SK-N-SH (cell line): ENCODE measurements around the gene BGN. TPM values are rescaled to one million over a fixed set of nuclear protein-coding genes. Genes with fewer than 3 reads are reported as not detected.

Experiments
- CTCF ChIA-PET: fragments of 300-600, 350-600 bp; formaldehyde crosslinking; extraction: SDS; loops from one replicate; lab custom pipeline; 2021; lab: Yijun Ruan, JAX
- POLR2A ChIA-PET: fragments of 350-600 bp; sonication (Branson Sonifier 250); formaldehyde crosslinking; extraction: SDS; loops from one replicate; lab custom pipeline; 2020; ENCODE audit warnings: antibody characterized with exemption, inconsistent platforms; lab: Yijun Ruan, JAX
- DNase-seq: peaks from one replicate; pipeline ENCODE4 v3.0.0; 2012
- H2AFZ ChIP-seq: fragments of 200-600 bp; sonication (generic); 2 replicates; pipeline ENCODE4 v1.8.1; 2016; ENCODE audit warnings: antibody characterized with exemption, mild to moderate bottlenecking, low read depth
- H3F3A ChIP-seq: fragments of 200-600 bp; sonication (generic); replicated peaks from 2 replicates; pipeline ENCODE3; 2016; ENCODE audit warnings: antibody characterized with exemption, mild to moderate bottlenecking; ENCODE audit not compliant: insufficient read depth
- H3K27ac ChIP-seq, 2 experiments: fragments of 200-500 bp in 1 of 2; fragments of 200-600 bp in 1 of 2; sonication (Bioruptor generic) in 1 of 2; sonication (generic), shearing (Covaris generic) in 1 of 2; 2 replicates each; pipeline versions ENCODE4 v1.5.1 to v1.6.1; 2014 to 2016; ENCODE audit warnings: low read depth in 2 of 2, inconsistent platforms in 1 of 2, low read length in 1 of 2, mild to moderate bottlenecking in 1 of 2, mixed read lengths in 1 of 2
- H3K27me3 ChIP-seq: fragments of 200-600 bp; sonication (generic), shearing (Covaris generic); 2 replicates; pipeline ENCODE4 v1.6.1; 2016; ENCODE audit warnings: mixed run types; ENCODE audit not compliant: insufficient read depth
- H3K36me3 ChIP-seq, 2 experiments: fragments of 200-500 bp in 1 of 2; fragments of 200-600 bp in 1 of 2; sonication (Bioruptor generic) in 1 of 2; sonication (generic) in 1 of 2; replicated peaks in 1 of 2; 2 replicates each; pipeline versions ENCODE3 to v1.5.1; 2014 to 2016; ENCODE audit warnings: low read length in 1 of 2, mild to moderate bottlenecking in 1 of 2; ENCODE audit not compliant: insufficient read depth in 2 of 2, control insufficient read depth in 1 of 2
- H3K4me1 ChIP-seq, 2 experiments: fragments of 200-500 bp in 1 of 2; fragments of 200-600 bp in 1 of 2; sonication (Bioruptor generic) in 1 of 2; sonication (generic), shearing (Covaris generic) in 1 of 2; 2 replicates each; pipeline versions ENCODE4 v1.5.1 to v1.6.1; 2014 to 2016; ENCODE audit warnings: low read depth in 1 of 2, low read length in 1 of 2, mixed run types in 1 of 2; ENCODE audit not compliant: insufficient read depth in 2 of 2, control insufficient read depth in 1 of 2
- H3K4me2 ChIP-seq: fragments of 200-600 bp; sonication (generic), shearing (Covaris generic); 2 replicates; pipeline ENCODE4 v1.6.1; 2017; ENCODE audit warnings: mixed run types
- H3K4me3 ChIP-seq, 2 experiments: fragments of 200-500 bp in 1 of 2; fragments of 200-600 bp in 1 of 2; sonication (Bioruptor generic) in 1 of 2; sonication (generic), shearing (Covaris generic) in 1 of 2; 2 replicates each; pipeline versions ENCODE4 v1.5.1 to v1.8.1; 2014 to 2016; ENCODE audit warnings: low read depth in 2 of 2, inconsistent platforms in 1 of 2, low read length in 1 of 2, mild to moderate bottlenecking in 1 of 2, mixed read lengths in 1 of 2, moderate library complexity in 1 of 2
- H3K79me2 ChIP-seq: fragments of 200-600 bp; sonication (generic); 2 replicates; pipeline ENCODE4 v1.8.1; 2017; ENCODE audit warnings: mild to moderate bottlenecking; ENCODE audit not compliant: insufficient read depth
- H3K9ac ChIP-seq: fragments of 200-600 bp; sonication (generic); 2 replicates; pipeline ENCODE4 v1.6.1; 2017; ENCODE audit warnings: mixed run types
- H3K9me2 ChIP-seq: fragments of 200-600 bp; sonication (generic); 2 replicates; pipeline ENCODE4 v1.6.1; 2017; ENCODE audit warnings: mixed run types
- H3K9me3 ChIP-seq: fragments of 200-600 bp; sonication (generic); 2 replicates; pipeline ENCODE4 v1.6.1; 2017; ENCODE audit warnings: mixed run types, mild to moderate bottlenecking, moderate library complexity
- H4K20me1 ChIP-seq: fragments of 200-600 bp; sonication (generic); 2 replicates; pipeline ENCODE4 v1.6.1; 2017; ENCODE audit warnings: mild to moderate bottlenecking, mixed run types; ENCODE audit not compliant: insufficient read depth
- CHD2 ChIP-seq: fragments of 150-350 bp; IDR thresholded peaks from 2 replicates; pipeline ENCODE4 v1.6.1; 2018; ENCODE audit warnings: low read length; ENCODE audit not compliant: partially characterized antibody
- EP300 ChIP-seq, 2 experiments: IDR thresholded peaks; 2 replicates each; pipeline versions ENCODE4 v1.4.0 to v1.6.1; 2012; ENCODE audit warnings: borderline replicate concordance in 1 of 2, low read depth in 1 of 2, low read length in 1 of 2
- FOXJ3 ChIP-seq: sonication (generic); formaldehyde crosslinking; IDR thresholded peaks from 2 replicates; pipeline ENCODE4 v1.5.1; 2020; ENCODE audit warnings: mild to moderate bottlenecking, missing genetic modification reagents
- FOXM1 ChIP-seq: IDR thresholded peaks from 2 replicates; pipeline ENCODE4 v1.4.0; 2012; ENCODE audit warnings: low read depth, mild to moderate bottlenecking
- JUND ChIP-seq: IDR thresholded peaks from 2 replicates; pipeline ENCODE4 v1.4.0; 2012
- MEF2A ChIP-seq: IDR thresholded peaks from 2 replicates; pipeline ENCODE4 v1.4.0; 2012; ENCODE audit warnings: low read depth, borderline replicate concordance
- MXI1 ChIP-seq: IDR thresholded peaks from 2 replicates; pipeline ENCODE4 v1.6.1; 2012; ENCODE audit warnings: mild to moderate bottlenecking, low read depth, low read length, improper control_type of control experiment
- POLR2AphosphoS5 ChIP-seq: IDR thresholded peaks from 2 replicates; pipeline ENCODE4 v1.6.1; 2012; ENCODE audit warnings: low read depth, low read length
- RFX5 ChIP-seq: IDR thresholded peaks from 2 replicates; pipeline ENCODE4 v1.6.1; 2012; ENCODE audit warnings: mild to moderate bottlenecking, improper control_type of control experiment, low read length
- RXRA ChIP-seq: IDR thresholded peaks from 2 replicates; pipeline ENCODE4 v1.4.0; 2012; ENCODE audit warnings: low read depth, mild to moderate bottlenecking, borderline replicate concordance
- SMC3 ChIP-seq: IDR thresholded peaks from 2 replicates; pipeline ENCODE4 v1.6.1; 2012; ENCODE audit warnings: low read depth, low read length, improper control_type of control experiment
- TCF12 ChIP-seq: IDR thresholded peaks from 2 replicates; pipeline ENCODE4 v1.4.0; 2012
- TEAD4 ChIP-seq: IDR thresholded peaks from 2 replicates; pipeline ENCODE4 v1.4.0; 2012; ENCODE audit warnings: mild to moderate bottlenecking, borderline replicate concordance; ENCODE audit not compliant: insufficient read depth
- USF1 ChIP-seq: IDR thresholded peaks from 2 replicates; pipeline ENCODE4 v1.4.0; 2012; ENCODE audit warnings: low read depth, borderline replicate concordance
- YY1 ChIP-seq: IDR thresholded peaks from 2 replicates; pipeline ENCODE4 v1.4.0; 2012; ENCODE audit warnings: low read depth, mild to moderate bottlenecking
- ZBTB33 ChIP-seq: IDR thresholded peaks from 2 replicates; pipeline ENCODE4 v1.4.0; 2012; ENCODE audit warnings: low read depth, borderline replicate concordance
- WGBS: methylation state at CpG from one replicate; pipeline ENCODE4 v1.1.6; 2017; ENCODE audit warnings: low lambda C conversion rate; 5-methylcytosine and 5-hydroxymethylcytosine counted together
- polyA plus RNA-seq, 3 experiments: library from polyadenylated mRNA; depleted of rRNA; stranded (reverse); fragments of >200 nt; gene quantifications; 2 replicates each; pipeline ENCODE4 v1.2.3, GENCODE V29; 2012
- TF ChIP-seq, protein P1 (sequence below): fragments of 150-350 bp; IDR thresholded peaks from 2 replicates; pipeline ENCODE4 v1.6.1; 2016; ENCODE audit warnings: mild to moderate bottlenecking, low read depth, low read length
- TF ChIP-seq, protein P2 (sequence below): fragments of 200-600 bp; sonication (generic); IDR thresholded peaks from 2 replicates; pipeline ENCODE4 v1.6.1; 2017; ENCODE audit warnings: antibody characterized with exemption, mild to moderate bottlenecking, moderate library complexity

BGN gene
- polyA plus RNA-seq, 1 of the 3 experiments (the other 2 are of a cell fraction) = 28.9 TPM

DNA sequence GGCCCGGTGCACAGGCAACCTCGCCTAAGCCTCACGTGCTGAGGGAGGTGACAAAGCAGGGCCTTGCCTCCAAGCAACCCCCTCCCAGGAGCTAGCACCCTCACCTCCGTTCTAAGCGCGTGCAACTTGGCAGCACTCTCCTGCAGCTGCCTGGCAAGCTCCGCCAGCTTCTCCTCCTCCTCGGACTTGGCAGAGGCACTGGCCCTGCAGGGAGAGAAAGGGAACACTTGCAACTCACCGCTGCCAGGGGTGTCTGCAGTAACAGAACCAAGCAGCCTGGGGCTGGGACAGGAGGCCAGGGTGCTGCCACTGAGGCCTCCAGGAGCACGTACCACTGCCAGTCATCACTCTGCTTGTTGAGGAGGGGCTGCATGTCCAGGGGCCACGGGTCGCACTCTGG lies 38.6 kb upstream of the BGN start:
- TF ChIP-seq FOXM1 = no peak
- no peak for TF ChIP-seq SMC3
- TF ChIP-seq RFX5 = no peak
- TF ChIP-seq EP300 (IDR thresholded peaks at IDR 0.05; ENCODE audit: borderline replicate concordance in 1 of 2, low read depth in 1 of 2, low read length in 1 of 2) = no peak
- no peak for TF ChIP-seq YY1
- no peak for TF ChIP-seq MXI1
- no peak for TF ChIP-seq RXRA
- no peak for TF ChIP-seq CHD2
- TF ChIP-seq TEAD4 = no peak
- no peak for TF ChIP-seq FOXJ3
- no peak for TF ChIP-seq USF1
- TF ChIP-seq, protein P1, sequence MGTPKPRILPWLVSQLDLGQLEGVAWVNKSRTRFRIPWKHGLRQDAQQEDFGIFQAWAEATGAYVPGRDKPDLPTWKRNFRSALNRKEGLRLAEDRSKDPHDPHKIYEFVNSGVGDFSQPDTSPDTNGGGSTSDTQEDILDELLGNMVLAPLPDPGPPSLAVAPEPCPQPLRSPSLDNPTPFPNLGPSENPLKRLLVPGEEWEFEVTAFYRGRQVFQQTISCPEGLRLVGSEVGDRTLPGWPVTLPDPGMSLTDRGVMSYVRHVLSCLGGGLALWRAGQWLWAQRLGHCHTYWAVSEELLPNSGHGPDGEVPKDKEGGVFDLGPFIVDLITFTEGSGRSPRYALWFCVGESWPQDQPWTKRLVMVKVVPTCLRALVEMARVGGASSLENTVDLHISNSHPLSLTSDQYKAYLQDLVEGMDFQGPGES = no peak
- TF ChIP-seq MEF2A = no peak
- no peak for TF ChIP-seq JUND
- TF ChIP-seq, protein P2, sequence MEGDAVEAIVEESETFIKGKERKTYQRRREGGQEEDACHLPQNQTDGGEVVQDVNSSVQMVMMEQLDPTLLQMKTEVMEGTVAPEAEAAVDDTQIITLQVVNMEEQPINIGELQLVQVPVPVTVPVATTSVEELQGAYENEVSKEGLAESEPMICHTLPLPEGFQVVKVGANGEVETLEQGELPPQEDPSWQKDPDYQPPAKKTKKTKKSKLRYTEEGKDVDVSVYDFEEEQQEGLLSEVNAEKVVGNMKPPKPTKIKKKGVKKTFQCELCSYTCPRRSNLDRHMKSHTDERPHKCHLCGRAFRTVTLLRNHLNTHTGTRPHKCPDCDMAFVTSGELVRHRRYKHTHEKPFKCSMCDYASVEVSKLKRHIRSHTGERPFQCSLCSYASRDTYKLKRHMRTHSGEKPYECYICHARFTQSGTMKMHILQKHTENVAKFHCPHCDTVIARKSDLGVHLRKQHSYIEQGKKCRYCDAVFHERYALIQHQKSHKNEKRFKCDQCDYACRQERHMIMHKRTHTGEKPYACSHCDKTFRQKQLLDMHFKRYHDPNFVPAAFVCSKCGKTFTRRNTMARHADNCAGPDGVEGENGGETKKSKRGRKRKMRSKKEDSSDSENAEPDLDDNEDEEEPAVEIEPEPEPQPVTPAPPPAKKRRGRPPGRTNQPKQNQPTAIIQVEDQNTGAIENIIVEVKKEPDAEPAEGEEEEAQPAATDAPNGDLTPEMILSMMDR = no peak
- no peak for TF ChIP-seq POLR2AphosphoS5
- TF ChIP-seq TCF12 = no peak
- no peak for TF ChIP-seq ZBTB33
- ChIA-PET CTCF (interaction anchor here (0.6 to 4.3 kb wide), 2 partner anchors 51 to 84 kb away, joined by 3 to 26 read pairs; no protein-coding TSS in a partner anchor), POLR2A (no interaction called here)
- Histone ChIP-seq H2AFZ (no peak overlapping the region), H3K4me3 (no peak overlapping the region), H3K36me3 (peaks cover 0 to 6% of the 10 kb centered on the region in 2 experiments), H3K4me2 (no peak overlapping the region), H3F3A (peaks cover 3% of the 10 kb centered on the region), H3K4me1 (peaks cover 0 to 19% of the 10 kb centered on the region in 2 experiments; a peak in 1 of 4 replicates), H3K9me2 (no peaks in the 10 kb centered on the region), H3K27ac (peak overlapping the region in 1 of 2 experiments; percentile 16; a peak in 1 of 4 replicates), H3K79me2 (no peaks in the 10 kb centered on the region), H3K9me3 (no peaks in the 10 kb centered on the region), H3K27me3 (0 out of 2 replicates have a peak, but pooled peaks cover 4% of the 10 kb centered on the region), H4K20me1 (no peaks in the 10 kb centered on the region), H3K9ac (no peak overlapping the region)
- no peak for DNase-seq
- WGBS = no CpG with 5 or more reads among the region's 12 CpGs
